Spleen (tissue), 7 donors: ENCODE measurements around the gene GOSR2.

ENCODE experiments used
- POLR2A ChIP-seq, 3 donors: fragments of 450-650 bp; IDR thresholded peaks; one replicate each; pipeline ENCODE4 v1.5.1; 2017; ENCODE audit warnings: antibody characterized with exemption in 3 of 3, mild to moderate bottlenecking in 1 of 3
- POLR2AphosphoS5 ChIP-seq, 3 donors: sonication (generic); formaldehyde crosslinking; IDR thresholded peaks; one replicate each; pipeline ENCODE4 v1.5.1; 2017; ENCODE audit warnings: antibody characterized with exemption in 3 of 3
- TF ChIP-seq, protein P1 (sequence below), 11 experiments: fragments of 200-600 bp in 7 of 11; fragments of 450-650 bp in 4 of 11; sonication (generic) in 4 of 11; IDR thresholded peaks in 8 of 11; conservative IDR thresholded peaks in 3 of 11; 1 replicate in 7 of 11; 2 replicates in 4 of 11; pipeline versions ENCODE4 v1.4.0 to v1.8.0; 2016 to 2021; ENCODE audit warnings: antibody characterized with exemption in 11 of 11, inconsistent platforms in 4 of 11, mild to moderate bottlenecking in 1 of 11
- donor health status: DM: no; HTN: no; CAD: no; lungs with moderate emphysema.
- donor health status: DM: no; HTN: no; CAD: no.
- donor health status: DM: no; HTN: no; CAD: no.

- TF ChIP-seq POLR2AphosphoS5 (IDR thresholded peaks at IDR 0.05) (no peak), POLR2A (IDR thresholded peaks at IDR 0.05) (no peak)
- TF ChIP-seq, protein P1, sequence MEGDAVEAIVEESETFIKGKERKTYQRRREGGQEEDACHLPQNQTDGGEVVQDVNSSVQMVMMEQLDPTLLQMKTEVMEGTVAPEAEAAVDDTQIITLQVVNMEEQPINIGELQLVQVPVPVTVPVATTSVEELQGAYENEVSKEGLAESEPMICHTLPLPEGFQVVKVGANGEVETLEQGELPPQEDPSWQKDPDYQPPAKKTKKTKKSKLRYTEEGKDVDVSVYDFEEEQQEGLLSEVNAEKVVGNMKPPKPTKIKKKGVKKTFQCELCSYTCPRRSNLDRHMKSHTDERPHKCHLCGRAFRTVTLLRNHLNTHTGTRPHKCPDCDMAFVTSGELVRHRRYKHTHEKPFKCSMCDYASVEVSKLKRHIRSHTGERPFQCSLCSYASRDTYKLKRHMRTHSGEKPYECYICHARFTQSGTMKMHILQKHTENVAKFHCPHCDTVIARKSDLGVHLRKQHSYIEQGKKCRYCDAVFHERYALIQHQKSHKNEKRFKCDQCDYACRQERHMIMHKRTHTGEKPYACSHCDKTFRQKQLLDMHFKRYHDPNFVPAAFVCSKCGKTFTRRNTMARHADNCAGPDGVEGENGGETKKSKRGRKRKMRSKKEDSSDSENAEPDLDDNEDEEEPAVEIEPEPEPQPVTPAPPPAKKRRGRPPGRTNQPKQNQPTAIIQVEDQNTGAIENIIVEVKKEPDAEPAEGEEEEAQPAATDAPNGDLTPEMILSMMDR (IDR thresholded peaks at IDR 0.05 in 8 of 11, conservative IDR thresholded peaks at IDR 0.05 in 3 of 11), result no peak
Observed at GRCh38 chr17:46951706-46952105, 28.7 kb downstream of the GOSR2 start.
